22Rv1 (cell line): Measurements from ENCODE around the gene RAB31.

ENCODE experiments used
- ZFX ChIP-seq: fragments of 450-650 bp; IDR thresholded peaks from 2 replicates; pipeline ENCODE4 v1.6.1; 2017; ENCODE audit warnings: antibody characterized with exemption, borderline replicate concordance
- TF ChIP-seq, protein P1 (sequence below): fragments of 450-650 bp; IDR thresholded peaks from 2 replicates; pipeline ENCODE4 v1.5.1; 2017; ENCODE audit warnings: mild to moderate bottlenecking

DNA sequence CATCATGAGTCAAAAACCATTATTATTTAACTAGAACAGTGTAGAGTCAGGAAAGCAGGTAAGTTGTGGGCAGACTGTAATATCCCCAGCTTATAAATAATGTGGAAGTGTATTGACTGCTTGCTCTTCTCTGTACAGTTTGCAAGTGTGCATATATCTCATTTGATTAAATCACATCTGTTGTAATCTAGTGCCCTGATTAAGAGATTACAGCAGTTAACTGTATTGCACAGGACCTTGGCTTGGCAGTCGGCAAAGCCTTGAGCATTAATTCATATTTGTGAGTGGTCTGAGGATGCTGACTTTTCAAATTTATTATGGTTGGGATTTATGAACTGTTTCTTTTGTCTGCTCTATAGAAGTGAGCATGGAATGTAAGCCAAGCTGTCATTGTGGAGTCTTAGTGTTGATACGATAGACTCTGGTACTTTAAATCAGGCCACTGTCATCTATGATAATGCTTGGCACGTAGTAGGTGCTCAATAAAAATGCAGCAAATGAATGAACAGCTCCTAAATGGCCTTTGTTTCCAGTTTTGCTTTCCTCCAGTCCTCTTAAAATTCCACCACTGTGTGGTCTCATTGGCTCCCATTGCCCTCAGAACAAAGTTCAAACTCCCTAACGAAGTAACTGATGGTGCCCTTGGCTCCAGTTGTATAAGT, 48.3 kb downstream of the RAB31 start:
- TF ChIP-seq, protein P1, sequence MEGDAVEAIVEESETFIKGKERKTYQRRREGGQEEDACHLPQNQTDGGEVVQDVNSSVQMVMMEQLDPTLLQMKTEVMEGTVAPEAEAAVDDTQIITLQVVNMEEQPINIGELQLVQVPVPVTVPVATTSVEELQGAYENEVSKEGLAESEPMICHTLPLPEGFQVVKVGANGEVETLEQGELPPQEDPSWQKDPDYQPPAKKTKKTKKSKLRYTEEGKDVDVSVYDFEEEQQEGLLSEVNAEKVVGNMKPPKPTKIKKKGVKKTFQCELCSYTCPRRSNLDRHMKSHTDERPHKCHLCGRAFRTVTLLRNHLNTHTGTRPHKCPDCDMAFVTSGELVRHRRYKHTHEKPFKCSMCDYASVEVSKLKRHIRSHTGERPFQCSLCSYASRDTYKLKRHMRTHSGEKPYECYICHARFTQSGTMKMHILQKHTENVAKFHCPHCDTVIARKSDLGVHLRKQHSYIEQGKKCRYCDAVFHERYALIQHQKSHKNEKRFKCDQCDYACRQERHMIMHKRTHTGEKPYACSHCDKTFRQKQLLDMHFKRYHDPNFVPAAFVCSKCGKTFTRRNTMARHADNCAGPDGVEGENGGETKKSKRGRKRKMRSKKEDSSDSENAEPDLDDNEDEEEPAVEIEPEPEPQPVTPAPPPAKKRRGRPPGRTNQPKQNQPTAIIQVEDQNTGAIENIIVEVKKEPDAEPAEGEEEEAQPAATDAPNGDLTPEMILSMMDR, result no peak
- no peak for TF ChIP-seq ZFX
